HG02642 (cell line): ENCODE results near the gene HPSE.
"Not testable (repeated sequence)": the region's sequence is repeated elsewhere in the genome, so short reads cannot be mapped to it uniquely, and the experiment has no call there.

Experiments used
- ATAC-seq: cut with Tn5 transposase; IDR thresholded peaks from one replicate; pipeline ENCODE4 v1.9.1; 2021; ENCODE audit warnings: mild to moderate bottlenecking; ENCODE audit not compliant: unreplicated experiment, poor library complexity

The HPSE gene

DNA sequence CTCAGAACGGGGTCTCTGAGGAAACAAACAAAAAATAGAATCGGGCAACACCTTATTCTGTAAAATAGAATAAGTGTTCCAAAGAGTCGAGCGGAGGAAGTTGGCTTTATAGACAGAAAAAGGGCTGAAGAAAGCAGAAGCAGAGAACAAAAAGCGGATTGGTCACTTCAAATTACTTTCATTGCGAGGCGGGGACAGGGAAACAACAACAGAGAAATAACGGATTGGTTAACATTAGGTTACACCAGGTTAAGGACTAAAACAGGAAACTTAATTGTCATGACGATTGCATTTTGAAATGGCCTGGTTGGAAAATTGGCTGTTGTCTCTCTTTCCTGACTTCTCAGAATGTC is 49.6 kb downstream of the HPSE start:
- no peak for ATAC-seq

DNA sequence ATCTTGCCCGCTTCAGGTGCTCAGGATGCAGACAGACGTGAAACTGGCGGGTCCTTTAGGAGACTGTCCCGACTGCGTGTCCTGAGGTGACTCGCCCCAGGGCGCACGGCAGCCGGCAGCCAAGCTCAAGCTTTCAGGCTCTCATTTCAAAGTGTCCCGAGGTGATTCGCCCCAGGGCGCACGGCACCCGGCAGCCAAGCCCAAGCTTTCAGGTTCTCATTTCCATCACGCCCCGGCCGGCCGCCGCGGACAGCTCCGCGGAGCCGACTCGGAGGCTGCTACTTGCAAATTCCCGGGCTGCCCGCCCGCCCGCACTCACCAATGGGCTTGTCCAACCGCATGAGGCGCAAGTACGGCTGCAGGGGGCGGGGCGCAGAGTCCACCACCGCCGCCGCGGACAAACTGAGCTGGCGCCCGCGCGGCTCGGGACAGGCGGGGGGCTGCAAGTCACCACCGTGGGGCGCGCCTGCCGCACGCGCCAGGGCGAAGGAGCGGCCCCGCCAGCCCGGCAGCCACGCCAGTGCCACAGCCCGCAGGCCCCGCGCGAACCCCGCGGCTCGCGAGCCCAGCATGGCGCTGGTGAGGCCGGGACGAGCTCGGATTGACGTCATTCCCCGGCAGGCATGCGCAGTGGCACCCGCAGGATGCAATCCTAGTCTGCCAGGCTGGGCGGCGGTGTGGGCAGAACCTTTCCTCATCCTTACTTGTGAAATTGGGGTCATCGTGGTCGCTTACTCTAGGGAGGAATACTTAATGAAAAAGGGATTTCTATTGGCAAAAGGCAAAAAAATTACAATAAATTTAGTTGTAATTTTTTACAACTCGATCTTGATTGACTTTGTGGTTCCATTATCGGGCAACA is 50.2 kb downstream of the HPSE start, which contains the start of gene COQ2:
COQ2 (minus strand) TSS at position 606 of the 862 bp plus-strand sequence; CDS start at position 572, 34 bp downstream.
- peak; percentile 94 for ATAC-seq

- no peak for ATAC-seq
Observed at GRCh38 chr4:83283181-83283580, 51.5 kb downstream of the HPSE start.

GRCh38 chr4:83282049-83282535 is 52.6 kb downstream of the HPSE start:
- no peak for ATAC-seq

DNA sequence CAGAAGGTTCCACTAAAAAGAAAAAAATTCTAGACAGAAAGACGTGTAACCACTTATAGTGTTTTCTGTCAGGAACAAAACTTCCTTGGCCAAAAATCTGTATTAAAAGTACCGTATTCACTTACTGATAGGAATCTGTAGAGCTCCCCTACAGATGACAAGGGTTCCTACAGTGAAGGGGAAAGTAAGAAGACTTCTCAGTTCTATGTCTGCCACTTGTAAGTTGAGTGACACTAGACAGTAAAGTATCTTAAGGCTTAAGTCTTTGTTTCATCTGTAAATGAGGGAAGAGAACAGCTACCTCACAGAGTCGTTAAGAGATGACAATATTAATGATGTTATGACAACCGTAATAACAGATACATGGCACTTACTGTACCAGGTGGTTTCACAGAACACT is 53.3 kb downstream of the HPSE start:
- no peak for ATAC-seq

DNA sequence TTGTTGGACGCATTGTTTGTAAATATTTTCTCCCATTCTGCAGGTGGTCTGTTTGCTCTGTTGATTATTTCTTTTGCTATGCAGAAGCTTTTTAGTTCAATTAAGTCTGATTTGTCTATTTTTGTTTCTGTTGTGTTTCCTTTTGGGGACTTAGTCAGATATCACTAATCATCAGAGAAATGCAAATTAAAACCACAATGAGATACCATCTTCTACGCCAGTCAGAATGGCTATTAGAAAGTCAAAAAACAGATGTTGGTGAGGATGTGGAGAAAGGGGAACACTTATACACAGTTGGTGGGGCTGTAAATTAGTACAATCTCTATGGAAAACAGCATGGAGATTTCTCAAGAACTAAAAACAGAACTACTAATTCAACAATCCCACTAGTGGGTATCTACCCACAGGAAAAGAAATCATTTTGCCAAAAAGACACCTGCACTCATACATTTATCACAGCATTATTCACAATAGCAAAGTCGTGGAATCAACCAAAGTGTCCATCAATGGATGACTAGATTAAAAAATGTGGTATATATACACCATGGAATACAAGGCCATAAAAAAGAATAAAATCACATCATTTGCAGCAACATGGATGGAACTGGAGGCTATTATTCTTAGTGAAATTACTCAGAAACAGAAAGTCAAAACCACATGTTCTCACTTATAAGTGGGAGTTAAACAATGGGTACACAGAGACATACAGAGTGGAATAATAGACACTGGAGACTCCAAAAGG is 58.2 kb downstream of the HPSE start:
- peak; percentile 76 for ATAC-seq

- ATAC-seq: not testable (repeated sequence)
Observed at GRCh38 chr4:83273926-83274325, 60.7 kb downstream of the HPSE start.

DNA sequence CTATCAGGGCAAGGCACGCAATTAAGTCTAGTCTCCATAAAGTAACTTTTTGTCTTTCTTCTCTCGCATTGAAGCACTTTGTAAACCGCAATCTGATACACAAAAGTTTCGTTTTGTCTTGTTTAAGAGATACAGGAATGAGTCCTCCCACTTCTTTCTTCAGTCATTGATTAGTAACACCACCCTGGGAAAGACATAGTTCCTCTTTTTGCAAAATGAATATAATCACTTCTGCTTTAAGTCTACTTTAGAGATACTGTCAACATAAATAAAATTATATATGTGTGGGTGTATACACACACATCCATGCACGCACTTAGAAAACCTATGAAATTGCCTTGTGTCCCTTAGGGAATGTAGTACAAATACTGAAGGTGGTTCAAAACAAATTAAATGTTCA is 61.7 kb downstream of the HPSE start:
- peak; percentile 81 for ATAC-seq

DNA sequence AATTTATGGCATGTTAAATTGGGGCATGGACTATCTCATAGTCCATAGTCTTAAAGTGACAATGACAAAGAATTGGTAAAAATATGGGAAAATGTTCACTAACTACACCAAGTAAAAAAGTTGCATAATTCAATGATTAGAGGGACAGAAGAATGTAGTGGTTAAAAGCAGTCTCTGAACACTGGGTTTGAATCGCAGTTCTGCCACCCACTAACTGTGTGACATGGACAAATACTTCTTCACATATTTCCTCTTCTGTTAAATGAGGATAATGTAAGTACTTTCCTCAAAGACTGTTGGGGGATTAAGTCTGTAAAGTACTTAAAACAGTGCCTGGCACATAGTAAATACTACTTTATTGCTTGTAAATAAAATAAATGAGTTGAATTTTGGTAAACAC is 65.4 kb downstream of the HPSE start:
- ATAC-seq: no peak

GRCh38 chr4:83268491-83268890 is 66.2 kb downstream of the HPSE start:
- ATAC-seq: no peak

GRCh38 chr4:83267830-83268475 is 66.7 kb downstream of the HPSE start:
- no peak for ATAC-seq

DNA sequence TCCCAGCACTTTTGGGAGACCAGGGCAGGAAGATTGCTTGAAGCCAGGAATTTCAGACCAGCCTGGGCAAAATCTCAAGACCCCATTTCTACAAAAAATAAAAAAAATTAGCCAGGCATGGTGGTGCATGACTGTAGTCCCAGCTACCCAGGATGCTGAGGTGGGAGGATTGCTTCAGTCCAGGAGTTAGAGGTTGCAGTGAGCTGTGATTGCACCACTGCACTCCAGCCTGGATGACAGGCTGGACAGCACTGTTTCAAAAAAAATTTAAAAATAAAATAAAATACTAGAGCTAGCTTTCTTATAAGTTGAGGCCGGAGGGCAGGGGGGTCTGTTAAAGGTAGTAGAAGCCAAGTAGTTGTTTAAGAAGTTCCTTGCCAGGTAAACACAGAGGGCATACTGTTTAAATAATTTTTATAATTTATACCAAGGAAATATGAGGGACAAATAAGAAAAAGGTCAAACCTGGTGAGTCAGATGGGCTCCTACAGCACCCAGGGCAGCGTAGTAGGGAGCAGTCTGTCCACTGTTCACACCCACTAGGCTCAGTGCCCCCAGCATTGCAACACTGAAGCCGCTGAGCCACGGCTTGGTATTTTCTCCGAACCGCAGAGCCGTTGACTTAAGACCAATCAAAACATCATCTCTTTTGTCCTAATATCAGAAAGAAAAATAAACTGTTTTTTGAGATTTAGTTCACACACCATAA is 67.4 kb downstream of the HPSE start:
- ATAC-seq: no peak

DNA sequence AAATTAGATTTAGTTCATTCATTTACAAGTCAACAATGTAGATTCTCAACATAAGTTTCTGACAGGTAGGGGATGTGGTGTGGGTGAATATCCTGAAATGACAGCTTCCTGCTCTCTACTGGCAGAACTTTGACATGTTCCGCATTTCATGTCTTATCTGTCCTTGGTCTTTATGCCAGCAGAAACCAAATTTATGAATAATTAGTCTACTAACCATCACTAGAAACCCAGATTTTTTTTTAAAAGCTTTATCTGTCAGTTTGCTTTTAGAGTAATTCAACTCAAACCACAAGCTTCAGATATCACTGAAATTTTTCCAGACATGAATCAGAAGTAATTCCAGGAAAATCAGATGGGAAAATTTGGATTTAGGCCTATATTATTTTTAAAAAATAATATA is 68.0 kb downstream of the HPSE start:
- peak; percentile 56 for ATAC-seq

DNA sequence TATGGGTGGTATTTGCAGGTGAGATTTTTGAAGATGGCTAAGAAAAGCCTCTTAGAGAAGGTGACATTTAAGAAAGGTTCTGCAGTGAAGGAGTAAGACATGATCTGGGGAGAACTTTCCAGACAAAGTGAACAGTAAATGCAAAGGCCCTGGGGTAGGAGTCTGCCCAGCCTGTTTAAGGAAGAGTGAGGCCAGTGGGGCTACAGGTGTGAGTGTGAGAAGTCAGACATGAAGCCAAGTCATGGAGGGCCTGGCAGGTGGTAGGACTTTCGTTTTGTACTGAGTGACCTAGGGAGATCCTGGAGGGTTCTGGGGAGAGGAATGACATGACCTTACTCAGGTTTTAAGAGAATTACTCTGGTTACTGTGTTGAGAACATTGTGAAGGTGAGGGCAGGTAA is 71.5 kb downstream of the HPSE start:
- no peak for ATAC-seq

DNA sequence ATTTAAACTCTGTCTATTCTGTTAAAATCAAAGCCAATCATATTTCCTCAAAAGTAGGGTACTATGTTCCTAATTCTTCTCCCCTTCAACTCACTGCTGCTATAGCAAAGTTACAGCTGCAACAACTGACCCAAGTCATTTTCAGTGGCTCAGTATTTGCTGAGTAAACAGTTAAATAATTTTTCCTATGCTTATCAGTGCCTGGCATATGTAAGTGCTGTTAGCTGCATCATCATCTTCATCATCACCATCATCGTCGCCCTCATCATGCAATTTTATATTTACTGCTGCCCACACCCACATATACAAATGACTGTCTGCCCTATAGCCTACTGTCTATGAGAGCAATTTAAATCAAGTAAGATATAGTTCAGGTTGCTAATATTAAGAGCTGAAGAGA is 72.0 kb downstream of the HPSE start:
- no peak for ATAC-seq

DNA sequence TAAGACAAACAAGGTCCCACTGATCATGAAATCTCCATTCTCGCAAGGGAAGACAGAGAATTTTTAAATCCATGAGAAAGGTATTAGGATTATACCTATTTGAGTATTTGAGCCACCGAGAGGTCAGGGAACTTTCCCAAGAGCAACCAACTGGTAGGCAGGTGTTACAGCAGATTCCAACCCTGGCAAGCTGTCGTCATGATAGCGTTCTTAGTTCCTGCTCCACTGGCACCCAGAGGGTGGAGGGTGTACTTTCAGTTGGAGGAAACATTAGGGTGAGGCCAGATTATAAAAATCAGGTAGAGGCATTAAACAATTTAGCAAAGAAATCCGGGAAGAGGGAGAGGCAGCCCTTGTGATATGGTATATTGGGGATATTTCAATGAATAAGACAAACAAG is 73.3 kb downstream of the HPSE start:
- ATAC-seq: no peak

DNA sequence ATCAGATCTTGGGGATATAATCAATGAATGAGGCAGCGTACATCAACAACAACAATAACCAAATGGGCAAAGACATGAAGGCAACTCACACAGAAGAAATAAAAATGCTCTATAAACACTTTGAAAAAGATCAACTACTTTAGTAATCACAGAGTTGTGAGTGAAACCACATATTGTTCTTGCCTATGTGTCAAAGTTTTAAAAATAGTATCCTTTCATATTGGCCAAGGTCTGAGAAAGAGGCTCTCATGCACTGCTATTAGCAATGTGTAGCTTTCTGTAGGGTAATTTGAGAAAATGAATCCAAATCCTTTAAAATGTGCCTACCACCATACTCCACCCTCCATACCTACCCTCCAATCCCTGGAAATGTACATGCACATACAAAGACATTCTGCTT is 75.1 kb downstream of the HPSE start:
- no peak for ATAC-seq

DNA sequence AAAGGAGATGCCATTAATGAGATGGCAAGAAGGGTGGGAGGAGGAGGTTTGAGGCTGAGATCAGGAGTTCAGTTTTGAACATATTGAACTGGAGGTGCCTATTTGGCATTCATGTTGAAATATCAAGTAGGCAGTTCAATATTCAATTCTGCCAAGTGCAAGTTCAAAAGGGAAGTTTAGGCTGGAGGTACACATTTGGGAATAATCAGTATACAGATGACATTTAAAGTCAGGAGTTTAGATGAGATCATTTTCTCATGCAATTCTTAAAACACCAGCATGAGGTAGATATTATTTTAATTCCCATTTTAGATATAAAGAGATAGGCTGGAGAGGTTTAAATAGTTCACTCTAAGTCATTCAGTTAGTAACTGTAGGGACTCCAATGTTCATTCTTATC is 76.2 kb downstream of the HPSE start:
- no peak for ATAC-seq

- no peak for ATAC-seq
Observed at GRCh38 chr4:83257811-83258210, 76.8 kb downstream of the HPSE start.

GRCh38 chr4:83255584-83255983 is 79.1 kb downstream of the HPSE start:
- ATAC-seq: no peak
